GM12872 (cell line): ENCODE data around the gene PCDHGA3.
A peak's percentile ranks its signal among the peaks of the same experiment; 100 is the strongest.

Experiments used
- TF ChIP-seq, protein P1 (sequence below): IDR thresholded peaks from 3 replicates; pipeline ENCODE4 v1.5.1; 2011; ENCODE audit warnings: low read depth, mild to moderate bottlenecking, low read length, moderate library complexity; ENCODE audit not compliant: insufficient read depth

PCDHGA3 gene

DNA sequence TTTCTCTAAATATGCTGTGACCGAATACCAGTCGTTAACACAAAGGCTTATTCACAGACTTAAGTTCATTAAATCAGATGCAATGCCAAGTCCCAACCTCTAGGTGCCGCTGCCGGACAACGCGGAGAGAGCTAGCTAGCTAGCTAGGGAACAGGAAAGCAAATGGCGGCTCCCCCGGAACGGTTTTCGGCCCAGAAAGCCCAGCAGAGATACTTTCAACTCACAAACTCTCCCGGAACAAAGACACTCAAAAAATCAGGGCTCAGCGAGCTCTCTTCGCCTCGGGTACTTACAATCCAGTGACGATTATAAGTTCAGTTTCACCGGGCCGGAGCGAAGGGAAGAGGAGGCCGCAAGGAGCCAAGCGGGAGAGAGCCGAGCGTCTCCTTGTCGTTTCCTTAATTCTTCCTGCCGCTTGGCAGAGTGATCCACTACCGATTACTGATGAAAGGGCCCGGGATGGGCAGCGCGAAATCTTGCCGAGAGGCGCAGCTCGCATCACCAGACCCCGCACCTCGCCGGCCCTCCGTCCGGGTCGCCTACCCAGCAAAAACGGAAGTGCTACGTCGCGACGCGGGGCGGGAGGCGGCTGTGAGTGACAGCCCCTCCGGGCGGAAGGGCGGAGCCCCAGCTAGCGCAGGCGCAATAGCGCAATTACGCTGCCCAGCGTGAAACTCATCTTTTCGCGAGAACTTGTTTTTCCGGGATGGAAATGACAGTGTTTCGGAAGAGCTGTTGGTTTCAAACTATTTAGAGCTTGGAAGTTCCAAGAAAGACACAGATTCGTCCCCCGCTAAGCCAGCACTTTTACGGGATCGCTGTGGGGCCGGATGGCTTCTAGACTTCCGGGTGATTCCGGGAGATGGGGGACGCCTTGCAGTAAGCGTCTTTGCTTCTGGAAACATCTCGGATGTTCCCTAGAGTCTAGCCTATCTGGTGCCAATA, 23.1 kb upstream of the PCDHGA3 start, which contains the start of gene TAF7:
TSS of gene TAF7 (minus strand) at position 560 of the 945 bp plus-strand sequence. CDS start 740 bp downstream, outside the sequence.
- TF ChIP-seq, protein P1, sequence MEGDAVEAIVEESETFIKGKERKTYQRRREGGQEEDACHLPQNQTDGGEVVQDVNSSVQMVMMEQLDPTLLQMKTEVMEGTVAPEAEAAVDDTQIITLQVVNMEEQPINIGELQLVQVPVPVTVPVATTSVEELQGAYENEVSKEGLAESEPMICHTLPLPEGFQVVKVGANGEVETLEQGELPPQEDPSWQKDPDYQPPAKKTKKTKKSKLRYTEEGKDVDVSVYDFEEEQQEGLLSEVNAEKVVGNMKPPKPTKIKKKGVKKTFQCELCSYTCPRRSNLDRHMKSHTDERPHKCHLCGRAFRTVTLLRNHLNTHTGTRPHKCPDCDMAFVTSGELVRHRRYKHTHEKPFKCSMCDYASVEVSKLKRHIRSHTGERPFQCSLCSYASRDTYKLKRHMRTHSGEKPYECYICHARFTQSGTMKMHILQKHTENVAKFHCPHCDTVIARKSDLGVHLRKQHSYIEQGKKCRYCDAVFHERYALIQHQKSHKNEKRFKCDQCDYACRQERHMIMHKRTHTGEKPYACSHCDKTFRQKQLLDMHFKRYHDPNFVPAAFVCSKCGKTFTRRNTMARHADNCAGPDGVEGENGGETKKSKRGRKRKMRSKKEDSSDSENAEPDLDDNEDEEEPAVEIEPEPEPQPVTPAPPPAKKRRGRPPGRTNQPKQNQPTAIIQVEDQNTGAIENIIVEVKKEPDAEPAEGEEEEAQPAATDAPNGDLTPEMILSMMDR, result peak; percentile 88

DNA sequence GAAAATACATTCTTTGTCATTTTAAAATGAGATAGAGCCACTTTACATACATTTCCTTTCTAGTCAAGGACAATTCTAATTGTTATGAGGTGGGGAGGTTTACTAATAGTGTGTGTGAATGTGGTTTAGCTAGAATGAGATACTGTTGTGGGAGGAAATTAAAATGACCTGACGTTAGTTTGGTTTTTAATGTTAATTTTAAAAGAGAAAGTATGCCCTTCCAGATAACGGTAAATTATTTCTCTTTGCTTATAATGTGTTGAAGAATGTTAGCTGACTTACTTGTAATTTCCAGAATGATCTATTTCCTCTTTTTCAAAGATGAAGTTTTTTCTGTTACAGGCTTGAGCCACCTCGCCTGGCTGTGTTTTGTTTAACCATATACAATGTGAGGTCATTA, 21.4 kb upstream of the PCDHGA3 start:
- TF ChIP-seq, protein P1, result no peak

DNA sequence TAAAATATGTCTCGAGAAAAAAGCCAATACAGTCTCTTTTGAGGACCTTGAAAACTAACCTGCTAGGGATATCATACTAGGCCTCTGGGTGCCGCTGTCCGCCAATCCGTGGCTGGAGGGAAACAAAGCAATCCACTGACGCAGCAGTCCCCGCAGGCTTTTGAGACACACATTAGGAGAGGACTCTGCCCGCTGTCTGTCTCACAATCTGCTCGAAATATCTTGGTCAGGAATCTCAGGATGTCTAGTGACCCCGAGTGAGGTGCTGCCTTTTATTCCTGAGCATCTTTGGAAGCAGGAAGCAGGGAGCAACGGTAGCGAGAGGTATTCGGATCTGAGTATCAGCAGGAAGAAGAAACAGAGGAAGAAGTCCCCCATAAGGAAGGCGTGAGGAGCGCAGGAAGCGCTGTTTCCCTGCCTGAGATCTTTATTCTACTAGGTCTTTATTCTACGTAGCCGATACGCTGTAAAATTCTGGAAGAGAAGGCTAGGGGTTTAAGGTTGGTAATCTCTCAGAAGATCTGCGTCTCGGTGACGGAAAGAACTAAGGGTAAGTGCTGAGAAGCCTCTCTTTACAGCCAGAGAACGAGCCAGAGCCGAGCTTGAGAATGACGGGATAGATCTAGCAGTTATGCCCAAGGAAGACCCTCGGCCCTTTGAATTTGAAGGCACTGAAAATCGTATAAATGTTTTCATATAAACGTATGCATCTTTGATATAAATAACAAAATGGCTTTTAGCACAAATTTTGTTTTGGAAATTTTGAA, 17.4 kb upstream of the PCDHGA3 start:
- TF ChIP-seq, protein P1, result peak; percentile 61; the same call in 2 of the 3 replicates

DNA sequence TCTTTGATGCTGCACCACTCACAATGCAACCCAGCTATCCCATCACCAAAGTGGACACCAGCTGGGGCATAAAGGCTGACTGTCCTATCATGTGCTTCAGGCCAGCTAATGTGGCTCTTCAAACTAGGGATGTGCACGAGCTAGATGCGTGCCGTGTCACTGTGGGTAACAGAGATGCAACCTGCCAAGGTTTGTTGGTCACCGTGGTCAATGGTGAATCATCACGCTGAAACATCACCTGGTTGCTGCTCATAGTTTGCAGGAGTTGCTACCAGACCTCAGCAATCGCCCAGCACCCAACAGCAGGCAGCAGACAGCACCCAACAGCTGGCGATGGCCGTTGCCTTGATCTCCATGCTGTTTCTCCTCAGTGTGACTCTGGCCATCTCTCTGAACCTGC, 15.4 kb upstream of the PCDHGA3 start:
- TF ChIP-seq, protein P1, result no peak

DNA sequence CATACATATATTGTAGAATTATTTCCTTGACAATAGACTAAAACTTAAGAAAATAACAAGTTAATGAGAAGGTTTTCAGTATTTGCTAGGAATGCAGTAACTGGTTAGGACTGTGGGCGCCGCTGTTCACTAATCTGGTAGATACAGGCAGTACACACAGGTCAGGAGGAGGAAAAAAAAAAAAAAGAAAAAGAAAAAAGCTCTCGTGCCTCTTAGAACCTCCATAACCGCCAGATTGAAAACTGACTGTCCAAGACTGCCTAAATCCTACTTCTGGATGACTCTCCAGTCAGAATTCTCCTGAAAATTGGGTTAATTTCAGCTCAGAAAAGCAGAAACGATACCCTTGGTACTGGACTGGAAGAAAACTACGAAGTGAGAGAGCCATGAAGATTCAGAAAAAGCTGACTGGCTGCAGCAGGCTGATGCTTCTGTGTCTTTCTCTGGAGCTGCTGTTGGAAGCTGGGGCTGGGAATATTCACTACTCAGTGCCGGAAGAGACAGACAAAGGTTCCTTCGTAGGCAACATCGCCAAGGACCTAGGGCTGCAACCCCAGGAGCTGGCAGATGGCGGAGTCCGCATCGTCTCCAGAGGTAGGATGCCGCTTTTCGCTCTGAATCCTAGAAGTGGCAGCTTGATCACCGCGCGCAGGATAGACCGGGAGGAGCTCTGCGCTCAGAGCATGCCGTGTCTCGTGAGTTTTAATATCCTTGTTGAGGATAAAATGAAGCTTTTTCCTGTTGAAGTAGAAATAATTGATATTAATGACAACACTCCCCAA, 13.1 kb upstream of the PCDHGA3 start, which contains the start of gene PCDHGA1:
TSS of gene PCDHGA1 (plus strand) at position 216 of the 782 bp plus-strand sequence.
- TF ChIP-seq, protein P1, result peak; percentile 68

DNA sequence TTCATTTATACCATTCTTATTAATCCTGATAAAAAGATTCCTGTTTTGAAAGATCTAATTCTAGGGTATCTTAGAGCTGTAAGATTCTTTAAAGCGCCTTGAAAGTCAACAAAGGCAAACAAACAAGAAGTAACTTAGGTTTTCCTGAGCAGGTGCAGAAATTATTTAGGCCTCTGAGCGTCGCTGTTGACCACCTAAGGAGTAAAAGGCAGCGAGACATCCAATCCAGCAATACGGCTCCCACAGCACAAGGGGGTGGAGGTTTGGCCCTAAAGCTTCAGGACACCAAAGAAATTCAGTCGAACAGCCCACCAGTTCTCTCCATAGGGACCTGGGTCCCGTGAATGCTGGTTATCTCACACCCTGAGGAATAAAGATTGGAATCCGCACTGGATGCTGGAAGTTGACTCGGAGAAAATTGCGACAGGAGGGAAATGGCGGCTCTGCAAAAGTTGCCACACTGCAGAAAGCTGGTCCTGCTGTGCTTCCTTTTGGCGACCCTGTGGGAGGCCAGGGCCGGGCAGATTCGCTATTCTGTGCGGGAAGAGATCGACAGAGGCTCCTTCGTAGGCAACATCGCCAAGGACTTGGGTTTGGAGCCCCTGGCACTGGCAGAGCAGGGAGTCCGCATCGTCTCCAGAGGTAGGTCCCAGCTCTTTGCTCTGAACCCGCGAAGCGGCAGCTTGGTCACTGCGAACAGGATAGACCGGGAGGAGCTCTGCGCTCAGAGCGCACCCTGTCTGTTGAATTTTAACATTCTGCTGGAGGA, 4.9 kb upstream of the PCDHGA3 start, which contains the start of gene PCDHGA2:
TSS of gene PCDHGA2 (plus strand) at position 223 of the 769 bp plus-strand sequence.
- TF ChIP-seq, protein P1, result peak; percentile 54; the same call in 2 of the 3 replicates
